Measurements from ENCODE around the gene AK4. TPM values are rescaled to one million over a fixed set of nuclear protein-coding genes. Genes with fewer than 3 reads are reported as not detected.

Gene AK4
- total and polyA plus RNA-seq, 2 experiments from 2014 or later = 65.4 to 110 TPM

DNA sequence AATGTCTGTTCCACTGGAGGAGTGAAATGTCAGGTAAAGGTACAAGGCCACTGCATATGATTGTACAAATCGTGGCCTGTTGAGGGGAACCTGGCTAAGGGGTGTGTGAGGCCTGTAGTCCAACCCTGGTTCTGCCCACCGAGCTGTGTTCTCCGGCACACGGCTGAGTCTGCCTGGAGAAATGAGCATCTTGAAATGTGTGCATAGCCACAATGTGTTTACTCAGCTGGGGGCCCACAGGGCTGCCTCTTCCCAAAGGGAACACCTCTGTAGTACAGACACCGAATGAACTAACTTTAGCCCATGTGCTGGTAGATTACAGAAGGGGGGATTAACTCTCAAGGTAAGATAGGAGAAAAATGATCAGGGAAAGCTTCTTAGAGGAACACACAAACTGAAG lies 30.2 kb downstream of the AK4 start:
- H3K4me1 ChIP-seq (ENCODE audit: insufficient read depth) = peaks cover 37% of the 10 kb centered on the region

GRCh38 chr1:65179148-65179547 lies 31.1 kb downstream of the AK4 start:
- Histone ChIP-seq H3K9me2 (ENCODE audit: insufficient read depth) (no peaks in the 10 kb centered on the region), H4K20me1 (ENCODE audit: insufficient read depth) (peaks cover 61% of the 10 kb centered on the region), H2AFZ (no peak overlapping the region), H3K4me3 (no peak overlapping the region), H3K4me1 (ENCODE audit: insufficient read depth) (peaks cover 34% of the 10 kb centered on the region), H3K27me3 (replicated peaks; ENCODE audit: insufficient read depth) (no peaks in the 10 kb centered on the region), H3K36me3 (ENCODE audit: low read depth) (no peaks in the 10 kb centered on the region), H3K9ac (no peak overlapping the region), H3K9me3 (ENCODE audit: low read depth) (no peaks in the 10 kb centered on the region), H3K4me2 (ENCODE audit: unreplicated experiment) (no peak overlapping the region), H3F3A (ENCODE audit: insufficient read depth) (peaks cover 33% of the 10 kb centered on the region), H3K79me2 (ENCODE audit: insufficient read depth) (peaks cover 85% of the 10 kb centered on the region), H3K27ac (no peak overlapping the region)
- TF ChIP-seq EZH2phosphoT487 (IDR thresholded peaks at IDR 0.05; ENCODE audit: insufficient read depth, low read depth) = no peak
- no peak for TF ChIP-seq EZH2 (IDR thresholded peaks at IDR 0.05; ENCODE audit: insufficient read depth, poor library complexity, severe bottlenecking)
- in situ Hi-C loops (cut with MboI) = no loop called here
- no peak for DNase-seq
- 89 to 95% methylated on average over 1 of the region's 1 CpG for WGBS, 2 experiments (ENCODE audit: low coverage in 1 of 2, low lambda C conversion rate in 2 of 2, missing lambda C conversion rate in 2 of 2)

More for the DNA sequence above, 30.2 kb downstream of the AK4 start:
- WGBS, 2 experiments (ENCODE audit: low coverage in 1 of 2, low lambda C conversion rate in 2 of 2, missing lambda C conversion rate in 2 of 2) = 92 to 97% methylated on average over 5 of the region's 5 CpGs
- Histone ChIP-seq H3K4me2 (ENCODE audit: unreplicated experiment) (no peak overlapping the region), H3F3A (ENCODE audit: insufficient read depth) (peaks cover 36% of the 10 kb centered on the region), H3K36me3 (ENCODE audit: low read depth) (no peaks in the 10 kb centered on the region), H4K20me1 (ENCODE audit: insufficient read depth) (peaks cover 62% of the 10 kb centered on the region), H3K9me2 (ENCODE audit: insufficient read depth) (no peaks in the 10 kb centered on the region), H3K9me3 (ENCODE audit: low read depth) (no peaks in the 10 kb centered on the region), H3K4me3 (no peak overlapping the region), H3K27ac (no peak overlapping the region), H3K9ac (no peak overlapping the region), H3K79me2 (ENCODE audit: insufficient read depth) (peaks cover 85% of the 10 kb centered on the region), H2AFZ (no peak overlapping the region), H3K27me3 (replicated peaks; ENCODE audit: insufficient read depth) (no peaks in the 10 kb centered on the region)
- no peak for DNase-seq
- in situ Hi-C loops (cut with MboI) = no loop called here
- no peak for TF ChIP-seq EZH2 (IDR thresholded peaks at IDR 0.05; ENCODE audit: insufficient read depth, poor library complexity, severe bottlenecking)
- no peak for TF ChIP-seq EZH2phosphoT487 (IDR thresholded peaks at IDR 0.05; ENCODE audit: insufficient read depth, low read depth)

DNA sequence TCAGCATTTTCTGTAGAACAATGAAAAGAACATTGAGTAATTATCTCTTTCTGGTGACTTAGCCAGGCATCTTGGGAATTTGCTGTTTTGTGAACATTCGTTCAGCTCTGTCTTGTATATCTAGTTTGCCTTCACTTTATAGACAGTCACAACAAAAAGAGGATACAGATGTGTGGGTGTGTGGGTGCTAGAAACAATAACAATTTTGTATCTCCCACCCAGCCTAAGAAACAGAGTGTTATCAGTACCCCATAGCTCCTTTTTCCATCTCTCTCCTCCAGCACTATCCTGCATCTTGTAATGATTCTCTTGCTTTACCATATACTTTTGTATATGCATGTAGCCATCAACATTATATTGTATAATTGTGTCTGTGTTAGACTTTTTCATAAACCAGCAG lies 33.0 kb downstream of the AK4 start:
- H3K36me3 ChIP-seq (ENCODE audit: low read depth) = no peaks in the 10 kb centered on the region
- H3K9me3 ChIP-seq (ENCODE audit: low read depth) = no peaks in the 10 kb centered on the region
- H3K4me3 ChIP-seq = no peak overlapping the region
- in situ Hi-C loops (cut with MboI) = no loop called here
- H3K27me3 ChIP-seq (replicated peaks; ENCODE audit: insufficient read depth) = no peaks in the 10 kb centered on the region
- H3K4me1 ChIP-seq (ENCODE audit: insufficient read depth) = peaks cover 21% of the 10 kb centered on the region
- H2AFZ ChIP-seq = no peak overlapping the region
- H3F3A ChIP-seq (ENCODE audit: insufficient read depth) = peaks cover 17% of the 10 kb centered on the region; the same call in 1 of the 2 replicates
- DNase-seq = no peak
- peaks cover 95% of the 10 kb centered on the region for H3K79me2 ChIP-seq (ENCODE audit: insufficient read depth)
- peaks cover 61% of the 10 kb centered on the region for H4K20me1 ChIP-seq (ENCODE audit: insufficient read depth)
- 93 to 97% methylated on average over 1 of the region's 1 CpG for WGBS, 2 experiments (ENCODE audit: low coverage in 1 of 2, low lambda C conversion rate in 2 of 2, missing lambda C conversion rate in 2 of 2)
- H3K9ac ChIP-seq = no peak overlapping the region
- no peaks in the 10 kb centered on the region for H3K9me2 ChIP-seq (ENCODE audit: insufficient read depth)
- no peak overlapping the region for H3K27ac ChIP-seq
- TF ChIP-seq EZH2phosphoT487 (IDR thresholded peaks at IDR 0.05; ENCODE audit: insufficient read depth, low read depth) (no peak), EZH2 (IDR thresholded peaks at IDR 0.05; ENCODE audit: insufficient read depth, poor library complexity, severe bottlenecking) (no peak)
- no peak overlapping the region for H3K4me2 ChIP-seq (ENCODE audit: unreplicated experiment)

DNA sequence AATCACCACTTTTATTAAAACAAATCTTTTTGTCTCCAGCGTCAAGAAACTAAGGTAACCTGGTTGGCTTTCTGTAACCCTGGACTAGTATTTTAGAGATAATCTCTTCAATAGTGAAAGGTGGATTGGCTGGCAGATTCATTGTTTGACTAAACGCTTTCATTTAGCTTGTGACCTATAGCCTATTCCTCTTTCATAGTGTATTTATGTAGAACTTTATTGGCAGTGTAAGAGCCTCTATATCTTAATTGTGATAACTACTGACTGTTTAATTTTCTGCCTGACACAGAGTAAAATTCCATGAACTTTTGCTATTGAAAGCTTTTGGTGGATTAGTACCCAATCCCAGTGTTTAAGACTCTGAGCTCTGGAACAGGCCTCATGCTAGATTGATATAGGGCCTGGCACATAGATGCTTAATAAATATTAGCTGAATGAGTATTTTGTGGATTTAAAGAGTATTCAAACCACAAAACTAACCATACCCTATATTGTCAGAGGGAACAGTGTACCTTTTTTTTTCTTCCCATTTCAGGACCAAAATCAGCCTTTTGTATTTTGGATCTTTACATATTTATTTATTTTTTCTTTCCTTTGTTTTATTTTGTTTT lies 34.8 kb downstream of the AK4 start:
- H3K27ac ChIP-seq = no peak overlapping the region
- H3K4me1 ChIP-seq (ENCODE audit: insufficient read depth) = peaks cover 7% of the 10 kb centered on the region
- H2AFZ ChIP-seq = no peak overlapping the region
- in situ Hi-C loops (cut with MboI) = no loop called here
- no peaks in the 10 kb centered on the region for H3K9me2 ChIP-seq (ENCODE audit: insufficient read depth)
- H3K9me3 ChIP-seq (ENCODE audit: low read depth) = no peaks in the 10 kb centered on the region
- H3K4me3 ChIP-seq = no peak overlapping the region
- H3K79me2 ChIP-seq (ENCODE audit: insufficient read depth) = peaks cover 96% of the 10 kb centered on the region
- peaks cover 56% of the 10 kb centered on the region for H4K20me1 ChIP-seq (ENCODE audit: insufficient read depth)
- no peak for DNase-seq
- H3K4me2 ChIP-seq (ENCODE audit: unreplicated experiment) = no peak overlapping the region
- H3K36me3 ChIP-seq (ENCODE audit: low read depth) = no peaks in the 10 kb centered on the region
- TF ChIP-seq EZH2phosphoT487 (IDR thresholded peaks at IDR 0.05; ENCODE audit: insufficient read depth, low read depth) = no peak
- TF ChIP-seq EZH2 (IDR thresholded peaks at IDR 0.05; ENCODE audit: insufficient read depth, poor library complexity, severe bottlenecking) = no peak
- no peak overlapping the region for H3K9ac ChIP-seq
- H3F3A ChIP-seq (ENCODE audit: insufficient read depth) = peaks cover 11% of the 10 kb centered on the region; the same call in 1 of the 2 replicates
- WGBS, 2 experiments (ENCODE audit: low coverage in 1 of 2, low lambda C conversion rate in 2 of 2, missing lambda C conversion rate in 2 of 2) = 96 to 100% methylated on average over 2 of the region's 2 CpGs
- no peaks in the 10 kb centered on the region for H3K27me3 ChIP-seq (replicated peaks; ENCODE audit: insufficient read depth)

Measured in GM23248 (cell line).